ENCODE results near the gene DNLZ.

DNA sequence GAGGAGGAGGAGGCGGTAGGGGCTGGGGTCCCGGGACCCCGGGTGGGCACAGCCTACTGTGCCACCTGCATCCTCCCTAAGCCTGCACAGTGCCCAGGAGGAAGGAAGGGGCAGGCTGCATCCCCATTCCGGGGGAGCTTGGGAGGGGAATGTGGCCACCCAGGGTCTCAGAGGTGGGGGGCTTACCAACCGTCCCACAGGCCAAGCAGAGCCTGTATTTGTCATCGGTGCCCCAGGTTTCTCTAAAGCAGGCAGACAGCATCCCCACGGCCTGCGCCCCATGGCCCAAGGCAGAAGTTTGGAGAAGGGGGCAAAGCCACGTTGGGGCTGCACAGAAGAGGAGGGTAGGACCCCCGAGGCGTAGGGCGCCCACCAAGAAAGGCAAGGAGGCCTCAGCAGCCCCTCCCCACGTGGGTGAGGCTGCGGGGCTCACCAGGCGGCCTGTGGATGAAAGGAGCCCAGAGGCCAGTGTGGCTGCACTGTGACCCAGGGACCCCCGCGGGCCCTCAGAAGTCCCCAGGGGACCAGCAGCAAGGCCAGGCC is 36.7 kb downstream of the DNLZ start:
- no peak for TF ChIP-seq TAF1 (conservative IDR thresholded peaks at IDR 0.05)
- TF ChIP-seq, protein P1, sequence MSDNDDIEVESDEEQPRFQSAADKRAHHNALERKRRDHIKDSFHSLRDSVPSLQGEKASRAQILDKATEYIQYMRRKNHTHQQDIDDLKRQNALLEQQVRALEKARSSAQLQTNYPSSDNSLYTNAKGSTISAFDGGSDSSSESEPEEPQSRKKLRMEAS (IDR thresholded peaks at IDR 0.05): no peak
